ENCODE data around the gene CHEK1.

DNA sequence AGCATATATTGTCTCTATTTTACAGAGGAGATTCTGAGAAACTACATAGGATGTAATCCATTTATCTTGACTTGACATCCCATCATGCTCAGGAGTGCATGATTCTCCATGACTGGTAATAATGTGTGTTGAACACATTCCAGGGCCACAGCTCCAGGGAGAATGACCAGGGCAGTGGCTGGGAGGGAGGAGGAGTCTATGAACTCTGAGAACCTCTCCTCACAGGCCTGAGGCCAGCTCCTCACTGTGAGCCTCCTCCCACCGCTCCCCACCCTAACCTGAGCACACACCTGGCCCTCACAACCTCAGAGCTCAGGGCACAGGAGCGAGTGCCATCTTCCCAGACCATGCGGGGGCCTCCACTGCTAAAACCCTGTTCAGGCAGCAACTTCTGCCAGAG is 63.7 kb downstream of the CHEK1 start:
- TF ChIP-seq, protein P1, sequence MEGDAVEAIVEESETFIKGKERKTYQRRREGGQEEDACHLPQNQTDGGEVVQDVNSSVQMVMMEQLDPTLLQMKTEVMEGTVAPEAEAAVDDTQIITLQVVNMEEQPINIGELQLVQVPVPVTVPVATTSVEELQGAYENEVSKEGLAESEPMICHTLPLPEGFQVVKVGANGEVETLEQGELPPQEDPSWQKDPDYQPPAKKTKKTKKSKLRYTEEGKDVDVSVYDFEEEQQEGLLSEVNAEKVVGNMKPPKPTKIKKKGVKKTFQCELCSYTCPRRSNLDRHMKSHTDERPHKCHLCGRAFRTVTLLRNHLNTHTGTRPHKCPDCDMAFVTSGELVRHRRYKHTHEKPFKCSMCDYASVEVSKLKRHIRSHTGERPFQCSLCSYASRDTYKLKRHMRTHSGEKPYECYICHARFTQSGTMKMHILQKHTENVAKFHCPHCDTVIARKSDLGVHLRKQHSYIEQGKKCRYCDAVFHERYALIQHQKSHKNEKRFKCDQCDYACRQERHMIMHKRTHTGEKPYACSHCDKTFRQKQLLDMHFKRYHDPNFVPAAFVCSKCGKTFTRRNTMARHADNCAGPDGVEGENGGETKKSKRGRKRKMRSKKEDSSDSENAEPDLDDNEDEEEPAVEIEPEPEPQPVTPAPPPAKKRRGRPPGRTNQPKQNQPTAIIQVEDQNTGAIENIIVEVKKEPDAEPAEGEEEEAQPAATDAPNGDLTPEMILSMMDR (IDR thresholded peaks at IDR 0.05) = no peak
- no peak for TF ChIP-seq EZH2 (IDR thresholded peaks at IDR 0.05)
